Right renal cortex interstitium (tissue), 3 donors: Measurements from ENCODE around the gene BRAT1. TPM values are rescaled to one million over a fixed set of nuclear protein-coding genes. Genes with fewer than 3 reads are reported as not detected.
"Not testable (repeated sequence)": the region's sequence is repeated elsewhere in the genome, so short reads cannot be mapped to it uniquely, and the experiment has no call there.

Experiments used
- DNase-seq, 3 donors: peaks; one replicate each; pipeline ENCODE4 v3.0.0-alpha.2; 2013; ENCODE audit warnings: low read depth in 3 of 3, low spot score in 2 of 3
- polyA plus RNA-seq, 3 donors: library from polyadenylated mRNA; unstranded; fragments of 120-200 nt; gene quantifications; one replicate each; pipeline ENCODE4 v1.2.1, GENCODE V29; 2013; ENCODE audit not compliant: insufficient read length in 3 of 3

BRAT1 gene
- polyA plus RNA-seq: 10 to 100 TPM; 18.7 to 22.9 (median 20.3) TPM

- DNase-seq: peak; percentile 76 to 85 (median 80)
These were observed at the start of gene BRAT1 for GRCh38 chr7:2555121-2556052. Gene BRAT1 (minus strand): TSS chr7:2555524. CDS start chr7:2554431, 1,093 bp downstream.

- DNase-seq: no peak
These were observed 49.4 kb upstream of the BRAT1 start for GRCh38 chr7:2604608-2605174.

GRCh38 chr7:2603044-2603965 is 48.0 kb upstream of the BRAT1 start:
- no peak for DNase-seq

GRCh38 chr7:2602406-2603043 is 47.2 kb upstream of the BRAT1 start:
- no peak for DNase-seq

- DNase-seq: no peak
These were observed 46.6 kb upstream of the BRAT1 start for GRCh38 chr7:2601907-2602306.

- DNase-seq: no peak
These were observed 45.7 kb upstream of the BRAT1 start for GRCh38 chr7:2601065-2601464.

- DNase-seq: no peak
These were observed 43.0 kb upstream of the BRAT1 start for GRCh38 chr7:2598154-2598823.

- DNase-seq: no peak
These were observed 41.9 kb upstream of the BRAT1 start for GRCh38 chr7:2597273-2597640.

- DNase-seq: no peak
These were observed 41.3 kb upstream of the BRAT1 start for GRCh38 chr7:2596464-2597272.

GRCh38 chr7:2595258-2595860 is 40.0 kb upstream of the BRAT1 start:
- DNase-seq: no peak

- no peak for DNase-seq
These were observed 39.3 kb upstream of the BRAT1 start for GRCh38 chr7:2594599-2594998.

GRCh38 chr7:2593036-2593727 is 37.9 kb upstream of the BRAT1 start:
- DNase-seq: no peak

GRCh38 chr7:2592375-2592865 is 37.1 kb upstream of the BRAT1 start:
- no peak for DNase-seq

GRCh38 chr7:2589941-2590340 is 34.6 kb upstream of the BRAT1 start:
- not testable (repeated sequence) for DNase-seq

GRCh38 chr7:2589341-2589740 is 34.0 kb upstream of the BRAT1 start:
- no peak for DNase-seq

GRCh38 chr7:2587778-2588177 is 32.5 kb upstream of the BRAT1 start:
- no peak for DNase-seq

- no peak for DNase-seq
These were observed 31.8 kb upstream of the BRAT1 start for GRCh38 chr7:2587134-2587533.
